Activated T-cell treated with anti-CD3 and anti-CD28 coated beads for 24 hours (primary cell): ENCODE data around the gene ZNF784.

ENCODE experiments used
- DNase-seq: peaks from one replicate; pipeline ENCODE4 v3.0.0-alpha.2; 2020; ENCODE audit warnings: low read depth

The ZNF784 gene

GRCh38 chr19:55643003-55643886 lies 18.9 kb upstream of the ZNF784 start, which contains the start of gene ZNF581:
Gene ZNF581, plus strand, starts transcription at chr19:55643649. Its CDS starts 923 bp downstream, at chr19:55644572.
- peak; percentile 81 for DNase-seq

GRCh38 chr19:55642153-55643002 lies 18.0 kb upstream of the ZNF784 start:
- DNase-seq, result peak; percentile 18

- no peak for DNase-seq
Observed at GRCh38 chr19:55641426-55642152, 17.2 kb upstream of the ZNF784 start.

GRCh38 chr19:55640577-55641425 lies 16.4 kb upstream of the ZNF784 start, which contains the start of gene ZNF580:
Gene ZNF580, plus strand, starts transcription at chr19:55641002. Its CDS starts 1,507 bp downstream, at chr19:55642509.
- peak; percentile 59 for DNase-seq

GRCh38 chr19:55640043-55640576 lies 15.7 kb upstream of the ZNF784 start:
- peak; percentile 40 for DNase-seq

- DNase-seq, result peak; percentile 54
Observed at GRCh38 chr19:55638864-55639359, 14.5 kb upstream of the ZNF784 start.

GRCh38 chr19:55637534-55637933 lies 13.2 kb upstream of the ZNF784 start:
- no peak for DNase-seq

- DNase-seq, result no peak
Observed at GRCh38 chr19:55636723-55637122, 12.4 kb upstream of the ZNF784 start.

- no peak for DNase-seq
Observed at GRCh38 chr19:55635856-55636440, 11.6 kb upstream of the ZNF784 start.

- DNase-seq, result no peak
Observed at GRCh38 chr19:55635334-55635717, 11.0 kb upstream of the ZNF784 start.

- DNase-seq, result no peak
Observed at GRCh38 chr19:55633861-55634260, 9.5 kb upstream of the ZNF784 start.

GRCh38 chr19:55632463-55632834 lies 8.1 kb upstream of the ZNF784 start:
- peak; percentile 83 for DNase-seq

- peak; percentile 60 for DNase-seq
Observed at GRCh38 chr19:55626350-55626749, 2.0 kb upstream of the ZNF784 start.

GRCh38 chr19:55625004-55625326 lies 599 bp upstream of the ZNF784 start:
- DNase-seq, result no peak

GRCh38 chr19:55623561-55623960 lies 805 bp downstream of the ZNF784 start:
- DNase-seq, result no peak

GRCh38 chr19:55623130-55623529 lies 1.2 kb downstream of the ZNF784 start:
- no peak for DNase-seq

- no peak for DNase-seq
Observed at GRCh38 chr19:55622242-55622969, 2.0 kb downstream of the ZNF784 start.

- no peak for DNase-seq
Observed at GRCh38 chr19:55621673-55622231, 2.6 kb downstream of the ZNF784 start.

GRCh38 chr19:55621205-55621672 lies 3.1 kb downstream of the ZNF784 start:
- no peak for DNase-seq
